Brain microvascular endothelial cell (primary cell): ENCODE results near the gene OGFOD2.

ENCODE experiments used
- DNase-seq: peaks from one replicate; pipeline ENCODE4 v3.0.0-alpha.2; 2020
- H3K27ac ChIP-seq: fragments of 250-450 bp; sonication (Bioruptor Pico); 2 replicates; pipeline ENCODE4 v1.5.1; 2020; ENCODE audit warnings: mild to moderate bottlenecking, moderate library complexity
- H3K27me3 ChIP-seq: fragments of 250-450 bp; sonication (Bioruptor Pico); replicated peaks from 2 replicates; pipeline ENCODE4 v1.5.1; 2020; ENCODE audit warnings: mild to moderate bottlenecking
- H3K36me3 ChIP-seq: fragments of 250-450 bp; sonication (Bioruptor Pico); replicated peaks from 2 replicates; pipeline ENCODE4 v1.5.1; 2020; ENCODE audit warnings: mild to moderate bottlenecking
- H3K4me3 ChIP-seq: 2 replicates; pipeline ENCODE4 v1.5.1; 2011; ENCODE audit warnings: low read depth, mild to moderate bottlenecking, control low read depth, low read length, moderate library complexity
- CTCF ChIP-seq: IDR thresholded peaks from 2 replicates; pipeline ENCODE4 v1.5.1; 2011; ENCODE audit warnings: low read depth, mild to moderate bottlenecking, moderate library complexity, low read length, control low read depth, inconsistent platforms; ENCODE audit errors: missing control alignments
- in situ Hi-C: cut with HindIII; loops from 2 replicates; pipeline ENCODE4 v1.10.0; 2017; ENCODE audit warnings: low sequenced_read_pairs, low pct_ligation_motif_present

OGFOD2 gene

DNA sequence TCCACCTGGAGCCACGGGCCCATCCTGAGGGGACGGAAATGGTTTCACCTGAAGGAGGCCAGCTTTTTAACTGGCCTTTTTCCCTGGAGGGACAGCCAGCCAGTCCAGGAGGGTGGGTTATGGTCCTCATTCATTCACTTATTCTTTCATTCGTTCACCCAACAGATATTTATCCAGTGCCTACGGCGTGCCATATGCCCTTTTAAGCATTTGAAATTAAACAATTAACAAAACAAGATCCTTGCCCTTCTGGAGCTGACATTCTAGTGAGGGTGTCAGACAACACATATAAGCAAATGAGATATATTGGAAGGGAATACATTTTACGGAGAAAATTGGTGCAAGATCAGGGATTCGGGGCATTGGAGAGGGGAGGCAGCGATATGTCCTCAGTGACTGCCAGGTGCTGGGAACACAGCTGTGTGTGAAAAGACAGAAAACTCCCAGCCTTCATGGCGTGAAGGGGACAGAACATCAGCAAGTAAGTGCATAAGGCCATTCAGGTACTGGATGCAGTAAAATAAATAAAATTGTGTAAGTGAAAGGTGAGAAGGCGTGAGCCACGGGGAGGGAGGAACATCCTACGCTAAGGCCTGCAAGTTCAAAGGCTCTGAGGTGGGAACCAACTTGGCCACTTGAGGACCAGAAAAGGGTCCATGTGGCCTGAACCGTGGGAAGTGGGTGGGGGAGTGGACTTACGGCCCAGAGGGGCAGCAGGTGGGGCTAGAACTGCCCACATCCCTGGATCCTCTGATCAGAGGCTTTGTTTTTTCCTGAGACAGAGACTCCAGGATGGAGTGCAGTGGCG, 8.1 kb upstream of the OGFOD2 start:
- DNase-seq: no peak
- H3K4me3 ChIP-seq: no peak overlapping the region
- no peaks in the 10 kb centered on the region for H3K36me3 ChIP-seq
- no peak overlapping the region for H3K27ac ChIP-seq
- TF ChIP-seq CTCF: no peak
- in situ Hi-C loops: no loop called here
- no peaks in the 10 kb centered on the region for H3K27me3 ChIP-seq

DNA sequence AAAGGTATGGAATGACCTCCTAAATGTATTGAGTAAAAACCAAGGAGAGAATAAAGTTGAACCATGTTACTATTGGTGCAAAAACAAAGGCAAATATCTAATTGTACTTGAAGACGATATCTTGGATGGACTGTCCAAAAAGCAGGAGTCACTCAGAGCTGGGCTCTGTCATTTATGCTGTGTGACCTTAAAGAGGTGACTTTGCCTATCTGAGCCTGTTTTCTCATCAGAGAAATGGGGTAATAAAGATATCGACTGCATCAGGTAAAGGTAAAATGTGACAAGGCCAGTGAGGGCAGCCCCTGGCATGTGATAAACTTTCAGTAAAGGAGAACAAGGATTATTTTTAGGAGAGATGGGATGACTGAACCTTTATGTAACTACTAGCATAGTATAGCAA, 6.9 kb upstream of the OGFOD2 start:
- no peak for DNase-seq
- TF ChIP-seq CTCF: no peak
- Histone ChIP-seq H3K36me3 (no peaks in the 10 kb centered on the region), H3K27ac (no peak overlapping the region), H3K27me3 (no peaks in the 10 kb centered on the region), H3K4me3 (no peak overlapping the region)
- in situ Hi-C loops: no loop called here

DNA sequence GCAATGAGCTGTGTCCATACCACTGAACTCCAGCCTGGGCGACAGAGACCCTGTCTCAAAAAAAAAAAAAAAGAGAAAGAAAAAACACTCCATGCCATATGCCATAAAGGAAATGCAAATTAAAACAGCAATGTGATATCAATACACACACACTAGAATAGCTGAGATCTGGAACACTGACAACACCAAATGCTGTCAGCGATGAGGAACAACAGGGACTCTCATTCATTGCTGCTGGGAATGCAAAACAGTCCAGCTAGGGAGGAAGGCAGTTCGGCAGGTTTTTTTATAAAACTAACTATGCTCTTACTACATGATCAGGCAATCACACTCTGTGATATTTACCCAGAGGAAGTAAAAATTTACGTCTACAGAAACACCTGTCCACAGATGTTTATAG, 5.4 kb upstream of the OGFOD2 start:
- Histone ChIP-seq H3K27ac (no peak overlapping the region), H3K27me3 (no peaks in the 10 kb centered on the region), H3K36me3 (no peaks in the 10 kb centered on the region), H3K4me3 (no peak overlapping the region)
- TF ChIP-seq CTCF: no peak
- in situ Hi-C loops: no loop called here
- DNase-seq: no peak

GRCh38 chr12:122974274-122974891, 661 bp upstream of the OGFOD2 start:
- peak overlapping the region; percentile 90 for H3K27ac ChIP-seq
- in situ Hi-C loops: no loop called here
- no peak for TF ChIP-seq CTCF
- DNase-seq: peak; percentile 98
- no peaks in the 10 kb centered on the region for H3K27me3 ChIP-seq
- peak overlapping the region; percentile 95 for H3K4me3 ChIP-seq
- H3K36me3 ChIP-seq: no peaks in the 10 kb centered on the region

GRCh38 chr12:122975790-122976647, 975 bp downstream of the OGFOD2 start:
- TF ChIP-seq CTCF: no peak
- in situ Hi-C loops: no loop called here
- DNase-seq: no peak

More at GRCh38 chr12:122975790-122976647, 975 bp downstream of the OGFOD2 start:
- Histone ChIP-seq H3K36me3 (no peaks in the 10 kb centered on the region), H3K4me3 (peak overlapping the region; percentile 95), H3K27ac (peak overlapping the region; percentile 90), H3K27me3 (no peaks in the 10 kb centered on the region)
